ENCODE measurements around the gene MEIS2.

- TF ChIP-seq, protein P1, sequence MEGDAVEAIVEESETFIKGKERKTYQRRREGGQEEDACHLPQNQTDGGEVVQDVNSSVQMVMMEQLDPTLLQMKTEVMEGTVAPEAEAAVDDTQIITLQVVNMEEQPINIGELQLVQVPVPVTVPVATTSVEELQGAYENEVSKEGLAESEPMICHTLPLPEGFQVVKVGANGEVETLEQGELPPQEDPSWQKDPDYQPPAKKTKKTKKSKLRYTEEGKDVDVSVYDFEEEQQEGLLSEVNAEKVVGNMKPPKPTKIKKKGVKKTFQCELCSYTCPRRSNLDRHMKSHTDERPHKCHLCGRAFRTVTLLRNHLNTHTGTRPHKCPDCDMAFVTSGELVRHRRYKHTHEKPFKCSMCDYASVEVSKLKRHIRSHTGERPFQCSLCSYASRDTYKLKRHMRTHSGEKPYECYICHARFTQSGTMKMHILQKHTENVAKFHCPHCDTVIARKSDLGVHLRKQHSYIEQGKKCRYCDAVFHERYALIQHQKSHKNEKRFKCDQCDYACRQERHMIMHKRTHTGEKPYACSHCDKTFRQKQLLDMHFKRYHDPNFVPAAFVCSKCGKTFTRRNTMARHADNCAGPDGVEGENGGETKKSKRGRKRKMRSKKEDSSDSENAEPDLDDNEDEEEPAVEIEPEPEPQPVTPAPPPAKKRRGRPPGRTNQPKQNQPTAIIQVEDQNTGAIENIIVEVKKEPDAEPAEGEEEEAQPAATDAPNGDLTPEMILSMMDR (conservative IDR thresholded peaks at IDR 0.05 in 1 of 2, IDR thresholded peaks at IDR 0.05 in 1 of 2; ENCODE audit: extremely low read depth in 1 of 2, insufficient read depth in 1 of 2, low read depth in 1 of 2, low read length in 2 of 2): no peak
- no peak for TF ChIP-seq EZH2 (IDR thresholded peaks at IDR 0.05; ENCODE audit: borderline replicate concordance, low read length)
Observed at GRCh38 chr15:36931434-36931833, 168.9 kb downstream of the MEIS2 start.
